ENCODE results near the gene SCOC.
A peak's percentile ranks its signal among the peaks of the same experiment; 100 is the strongest.

DNA sequence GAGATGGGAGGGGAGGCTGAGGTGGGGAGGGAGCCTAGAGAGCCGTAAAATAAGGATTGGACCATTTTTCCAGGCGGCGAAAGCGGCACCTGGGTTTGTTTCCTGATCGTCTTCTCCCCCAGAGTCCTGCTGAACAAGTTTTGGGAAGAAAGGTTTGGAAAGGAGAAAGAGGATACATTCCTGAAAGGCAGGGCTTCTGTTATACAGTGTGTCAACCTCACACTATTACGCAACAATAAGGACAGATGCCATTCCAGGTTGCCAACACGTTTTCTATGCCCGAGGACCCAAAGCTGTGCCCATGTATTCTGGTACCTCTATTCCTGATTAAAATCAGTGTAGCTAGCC, 658 bp downstream of the SCOC start:
- no peak for TF ChIP-seq CTCF (conservative IDR thresholded peaks at IDR 0.05; ENCODE audit: low read depth, low read length)
- no peak for TF ChIP-seq ELK1 (IDR thresholded peaks at IDR 0.05; ENCODE audit: borderline replicate concordance, low read depth, low read length)
- TF ChIP-seq MXI1 (IDR thresholded peaks at IDR 0.05; ENCODE audit: borderline replicate concordance, low read depth, low read length), result no peak
- TF ChIP-seq SMC3 (IDR thresholded peaks at IDR 0.05; ENCODE audit: low read depth, low read length), result no peak
- no peak for TF ChIP-seq POLR2A (IDR thresholded peaks at IDR 0.05; ENCODE audit: low read depth, low read length)
- TF ChIP-seq RAD21 (IDR thresholded peaks at IDR 0.05; ENCODE audit: low read length), result no peak
- no peak for TF ChIP-seq USF2 (IDR thresholded peaks at IDR 0.05; ENCODE audit: low read depth, low read length)
- peak; percentile 98 for TF ChIP-seq CEBPB (IDR thresholded peaks at IDR 0.05; ENCODE audit: low read depth, low read length)
